IMR-90 (cell line): ENCODE data around the gene DHX40. TPM values are rescaled to one million over a fixed set of nuclear protein-coding genes. Genes with fewer than 3 reads are reported as not detected.

Experiments used
- ATAC-seq: fragments of 200-7000 bp; cut with Tn5 transposase; 2 replicates; pipeline ENCODE4 v1.9.1; 2020; ENCODE audit warnings: low read depth, mild to moderate bottlenecking, moderate library complexity
- BruUV-seq: library from RNA; stranded (reverse); fragments of 400-500 nt; replicated peaks from 2 replicates; lab custom pipeline; 2021; lab: Mats Ljungman, UMichigan
- CTCF ChIA-PET: fragments of 300-600 bp; formaldehyde crosslinking; extraction: SDS; loops from one replicate; lab custom pipeline; 2021; ENCODE audit warnings: antibody characterized with exemption; lab: Yijun Ruan, JAX
- POLR2A ChIA-PET: fragments of 300-600 bp; sonication (Branson Sonifier 250); formaldehyde crosslinking; loops from one replicate; lab custom pipeline; 2022; ENCODE audit warnings: antibody characterized with exemption; ENCODE audit not compliant: unreplicated experiment; lab: Charles Lee
- DNase-seq: peaks from one replicate; pipeline ENCODE4 v3.0.0; 2013
- H2AFZ ChIP-seq: replicated peaks from 2 replicates; pipeline ENCODE3; 2013; ENCODE audit warnings: low read length, mild to moderate bottlenecking; ENCODE audit not compliant: poor library complexity
- H2AK5ac ChIP-seq: 2 replicates; pipeline ENCODE4 v1.6.1; 2013; ENCODE audit warnings: low read depth, low read length, inconsistent platforms
- H2AK9ac ChIP-seq: replicated peaks from 2 replicates; pipeline ENCODE3; 2013; ENCODE audit warnings: mild to moderate bottlenecking, low read depth, low read length, moderate library complexity; ENCODE audit not compliant: poor library complexity
- H2BK120ac ChIP-seq: 2 replicates; pipeline ENCODE4 v1.6.1; 2013; ENCODE audit warnings: low read depth, low read length, inconsistent platforms
- H2BK15ac ChIP-seq: 3 replicates; pipeline ENCODE4 v1.6.1; 2013; ENCODE audit warnings: low read depth, low read length, inconsistent platforms
- H2BK20ac ChIP-seq: 2 replicates; pipeline ENCODE4 v1.6.1; 2013; ENCODE audit warnings: low read depth, mild to moderate bottlenecking, inconsistent platforms, low read length, moderate library complexity
- H2BK5ac ChIP-seq: 2 replicates; pipeline ENCODE4 v1.6.1; 2013; ENCODE audit warnings: mild to moderate bottlenecking, low read depth, low read length, inconsistent platforms; ENCODE audit not compliant: poor library complexity, severe bottlenecking
- H3K14ac ChIP-seq: replicated peaks from 2 replicates; pipeline ENCODE4 v1.6.1; 2013; ENCODE audit warnings: low read depth, low read length, inconsistent platforms
- H3K18ac ChIP-seq: 2 replicates; pipeline ENCODE4 v1.6.1; 2013; ENCODE audit warnings: low read depth, low read length, control low read depth
- H3K23ac ChIP-seq: 2 replicates; pipeline ENCODE4 v1.6.1; 2013; ENCODE audit warnings: low read depth, low read length, inconsistent platforms
- H3K27ac ChIP-seq: 2 replicates; pipeline ENCODE4 v1.5.1; 2013; ENCODE audit warnings: mild to moderate bottlenecking, control low read depth, low read length; ENCODE audit not compliant: insufficient read depth
- H3K27me3 ChIP-seq: 2 replicates; pipeline ENCODE4 v1.6.1; 2013; ENCODE audit warnings: low read length; ENCODE audit not compliant: control insufficient read depth, insufficient read depth
- H3K36me3 ChIP-seq: 2 replicates; pipeline ENCODE4 v1.6.1; 2013; ENCODE audit warnings: low read length, mixed read lengths; ENCODE audit not compliant: control insufficient read depth, insufficient read depth
- H3K4ac ChIP-seq: 2 replicates; pipeline ENCODE4 v1.6.1; 2013; ENCODE audit warnings: low read depth, low read length, inconsistent platforms
- H3K4me1 ChIP-seq: 2 replicates; pipeline ENCODE4 v1.6.1; 2013; ENCODE audit warnings: low read length, mixed read lengths; ENCODE audit not compliant: control insufficient read depth, insufficient read depth
- H3K4me2 ChIP-seq: 2 replicates; pipeline ENCODE4 v1.6.1; 2013; ENCODE audit warnings: low read depth, mild to moderate bottlenecking, control low read depth, low read length, moderate library complexity
- H3K4me3 ChIP-seq: 2 replicates; pipeline ENCODE4 v1.5.1; 2013; ENCODE audit warnings: low read depth, mild to moderate bottlenecking, control low read depth, low read length, moderate library complexity; ENCODE audit not compliant: insufficient read depth
- H3K56ac ChIP-seq: 2 replicates; pipeline ENCODE4 v1.6.1; 2013; ENCODE audit warnings: low read length, inconsistent platforms; ENCODE audit not compliant: insufficient read depth; ENCODE audit errors: extremely low read depth
- H3K79me1 ChIP-seq, 2 experiments: 2 replicates each; pipeline ENCODE4 v1.6.1; 2013; ENCODE audit warnings: low read length in 2 of 2, inconsistent platforms in 1 of 2, low read depth in 1 of 2
- H3K9ac ChIP-seq: 2 replicates; pipeline ENCODE4 v1.6.1; 2013; ENCODE audit warnings: low read depth, low read length, control low read depth
- H3K9me1 ChIP-seq: 2 replicates; pipeline ENCODE4 v1.6.1; 2013; ENCODE audit warnings: low read length, inconsistent platforms; ENCODE audit not compliant: insufficient read depth
- H3K9me3 ChIP-seq: 2 replicates; pipeline ENCODE4 v1.6.1; 2013; ENCODE audit warnings: low read length; ENCODE audit not compliant: control insufficient read depth, insufficient read depth
- H4K20me1 ChIP-seq: 2 replicates; pipeline ENCODE4 v1.6.1; 2013; ENCODE audit warnings: low read length, inconsistent platforms; ENCODE audit not compliant: insufficient read depth
- H4K5ac ChIP-seq: 2 replicates; pipeline ENCODE4 v1.6.1; 2013; ENCODE audit warnings: mild to moderate bottlenecking, low read depth, low read length, control low read depth
- H4K8ac ChIP-seq, 2 experiments: 2 replicates each; pipeline ENCODE4 v1.6.1; 2013; ENCODE audit warnings: low read depth in 2 of 2, low read length in 2 of 2, control low read depth in 1 of 2, inconsistent platforms in 1 of 2
- H4K91ac ChIP-seq: 2 replicates; pipeline ENCODE4 v1.6.1; 2013; ENCODE audit warnings: low read depth, low read length, inconsistent platforms; ENCODE audit not compliant: insufficient read depth
- POLR2A ChIP-seq: IDR thresholded peaks from 2 replicates; pipeline ENCODE4 v1.6.1; 2012; ENCODE audit warnings: mild to moderate bottlenecking, low read depth, low read length
- WGBS, 2 experiments: methylation state at CpG; one replicate each; pipeline versions ENCODE4 v1.1.5 to v1.1.7; 2013; ENCODE audit warnings: missing lambda C conversion rate in 2 of 2; ENCODE audit not compliant: insufficient read length in 1 of 2; ENCODE audit errors: extremely low coverage in 2 of 2; 5-methylcytosine and 5-hydroxymethylcytosine counted together
- dilution Hi-C: fragments of 300-500 bp; cut with HindIII; formaldehyde crosslinking; loops from one replicate; pipeline ENCODE4 v1.14.3; 2018; ENCODE audit warnings: low sequenced_read_pairs; ENCODE audit not compliant: unreplicated experiment
- in situ Hi-C: fragments of 300-500 bp; cut with MboI; formaldehyde crosslinking; loops from 3 replicates; pipeline ENCODE4 v1.14.3; 2019; ENCODE audit warnings: low sequenced_read_pairs, inconsistent platforms, mixed read lengths
- intact Hi-C: fragments of 100-400 bp; cut with micrococcal nuclease; formaldehyde crosslinking; loops from 2 replicates; pipeline ENCODE4 v1.10.0; 2022
- polyA plus RNA-seq, 3 experiments: library from polyadenylated mRNA; depleted of rRNA; stranded (reverse); fragments of >200 nt; gene quantifications; 2 replicates each; pipeline ENCODE4 v1.2.3, GENCODE V29; 2012; ENCODE audit warnings: low replicate concordance in 1 of 3
- total RNA-seq: library from RNA; depleted of rRNA; stranded (reverse); fragments of >200 nt; gene quantifications from 2 replicates; pipeline ENCODE4 v1.2.3, GENCODE V29; 2012

DHX40 gene
- total and polyA plus RNA-seq, 2 of the 4 experiments (the other 2 are of a cell fraction): 17.4 to 44.4 TPM

DNA sequence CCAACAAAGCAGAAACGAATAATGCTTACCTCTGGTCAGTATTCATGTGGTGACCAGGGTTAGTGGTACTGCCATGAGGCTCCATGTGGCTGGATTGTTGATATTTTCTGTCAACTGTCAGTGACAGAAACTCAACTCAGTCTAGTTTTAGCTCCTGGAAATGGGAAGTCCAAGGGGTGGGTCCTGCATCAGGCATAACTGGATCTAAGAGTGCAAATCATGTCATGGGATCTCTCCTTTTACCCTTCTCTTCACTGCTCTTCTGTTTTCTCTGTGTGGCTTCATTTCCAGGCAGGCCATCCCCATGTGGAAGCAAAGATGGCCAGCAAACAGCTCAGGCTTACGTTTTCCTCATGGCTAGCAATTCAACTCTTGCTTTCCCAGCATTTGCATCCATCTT, 39.0 kb upstream of the DHX40 start:
- TF ChIP-seq POLR2A: no peak
- DNase-seq: no peak
- no peak overlapping the region for H2BK120ac ChIP-seq
- H4K91ac ChIP-seq: no peak overlapping the region
- no peak overlapping the region for H3K18ac ChIP-seq
- no TSS peak for BruUV-seq
- H4K20me1 ChIP-seq: no peaks in the 10 kb centered on the region
- no peak overlapping the region for H2BK20ac ChIP-seq
- no peak overlapping the region for H3K4me3 ChIP-seq
- peak overlapping the region; percentile 39 for H2AFZ ChIP-seq
- no CpG with 5 or more reads among the region's 2 CpGs for WGBS, 2 experiments
- no peak overlapping the region for H2BK5ac ChIP-seq
- no peak overlapping the region for H2AK9ac ChIP-seq
- no peak overlapping the region for H4K5ac ChIP-seq
- H3K4ac ChIP-seq: no peak overlapping the region
- in situ Hi-C loops (no loop called here), intact Hi-C loops (no loop called here), dilution Hi-C loops (no loop called here)
- no peak overlapping the region for H3K9ac ChIP-seq
- H3K23ac ChIP-seq: no peak overlapping the region
- H3K4me1 ChIP-seq: 0 out of 2 replicates have a peak, but pooled peaks cover 2% of the 10 kb centered on the region
- no peak overlapping the region for H2AK5ac ChIP-seq
- no peak overlapping the region for H4K8ac ChIP-seq
- ATAC-seq: no peak
- no peak overlapping the region for H3K56ac ChIP-seq
- ChIA-PET CTCF (no interaction called here), POLR2A (no interaction called here)
- no peak overlapping the region for H2BK15ac ChIP-seq
- no peaks in the 10 kb centered on the region for H3K9me3 ChIP-seq
- 0 out of 2 replicates have a peak, but pooled peaks cover 3% of the 10 kb centered on the region for H3K9me1 ChIP-seq
- H3K27ac ChIP-seq: no peak overlapping the region
- H3K79me1 ChIP-seq: no peaks in the 10 kb centered on the region
- H3K27me3 ChIP-seq: peaks cover 16% of the 10 kb centered on the region
- no peak overlapping the region for H3K4me2 ChIP-seq
- H3K14ac ChIP-seq: no peak overlapping the region
- no peaks in the 10 kb centered on the region for H3K36me3 ChIP-seq
